HFFc6 (cell line): ENCODE data around the gene ARSH. TPM values are rescaled to one million over a fixed set of nuclear protein-coding genes. Genes with fewer than 3 reads are reported as not detected.
A peak's percentile ranks its signal among the peaks of the same experiment; 100 is the strongest.
"Not testable (repeated sequence)": the region's sequence is repeated elsewhere in the genome, so short reads cannot be mapped to it uniquely, and the experiment has no call there.

ENCODE experiments used
- DNase-seq: peaks from one replicate; pipeline ENCODE4 v3.0.0-alpha.2; 2018
- H3K27ac Mint-ChIP-seq: 2 replicates; pipeline ENCODE4 v1.8.0; 2020; ENCODE audit warnings: mild to moderate bottlenecking, mixed read lengths
- H3K27me3 Mint-ChIP-seq: 2 replicates; pipeline ENCODE4 v1.8.0; 2021; ENCODE audit warnings: mild to moderate bottlenecking, moderate library complexity, mixed read lengths; ENCODE audit not compliant: insufficient read depth
- H3K36me3 Mint-ChIP-seq: 2 replicates; pipeline ENCODE4 v1.8.0; 2021; ENCODE audit warnings: low read depth, mixed read lengths
- H3K4me1 Mint-ChIP-seq: 2 replicates; pipeline ENCODE4 v1.8.0; 2020; ENCODE audit warnings: low read depth, mixed read lengths
- H3K4me3 Mint-ChIP-seq: 2 replicates; pipeline ENCODE4 v1.8.0; 2020; ENCODE audit warnings: mild to moderate bottlenecking, moderate library complexity, mixed read lengths
- H3K9me3 Mint-ChIP-seq: 2 replicates; pipeline ENCODE4 v1.8.0; 2020; ENCODE audit warnings: mild to moderate bottlenecking, mixed read lengths
- CTCF ChIP-seq: fragments of 200-600 bp; sonication (generic); IDR thresholded peaks from 2 replicates; pipeline ENCODE4 v1.5.0; 2021; ENCODE audit warnings: antibody characterized with exemption, mild to moderate bottlenecking
- total RNA-seq, 6 experiments: library from RNA; stranded (reverse); fragmentation: NEBNext Ultra II Directional; extraction: Animal tissue kit (Norgen Biotek cat#: 25700); gene quantifications; 2 replicates in 1 of 6; 3 replicates in 5 of 6; pipeline ENCODE4 v1.2.3, GENCODE V29; 2021

The ARSH gene
- total RNA-seq, 6 experiments from 2014 or later: not detected

- no peak for DNase-seq
- no peak for TF ChIP-seq CTCF
- Mint-ChIP-seq H3K27me3 (peaks cover 5% of the 10 kb centered on the region; the same call in 1 of the 2 replicates), H3K36me3 (no peaks in the 10 kb centered on the region), H3K4me1 (peaks cover 14% of the 10 kb centered on the region), H3K27ac (no peak overlapping the region), H3K4me3 (no peak overlapping the region), H3K9me3 (no peaks in the 10 kb centered on the region)
Measured at GRCh38 chrX:3044196-3044595, 37.9 kb downstream of the ARSH start.

GRCh38 chrX:3044671-3045070 is 38.3 kb downstream of the ARSH start:
- H3K9me3 Mint-ChIP-seq: no peaks in the 10 kb centered on the region
- H3K4me3 Mint-ChIP-seq: no peak overlapping the region; the same call in 1 of the 2 replicates
- peaks cover 4% of the 10 kb centered on the region; the same call in 1 of the 2 replicates for H3K27me3 Mint-ChIP-seq
- H3K36me3 Mint-ChIP-seq: no peaks in the 10 kb centered on the region
- no peak for DNase-seq
- H3K4me1 Mint-ChIP-seq: peaks cover 14% of the 10 kb centered on the region
- TF ChIP-seq CTCF: no peak
- no peak overlapping the region for H3K27ac Mint-ChIP-seq

- no peak for TF ChIP-seq CTCF
- no peak for DNase-seq
- H3K4me1 Mint-ChIP-seq: peaks cover 14% of the 10 kb centered on the region
- peak overlapping the region; percentile 81 for H3K4me3 Mint-ChIP-seq
- H3K9me3 Mint-ChIP-seq: no peaks in the 10 kb centered on the region
- no peaks in the 10 kb centered on the region for H3K36me3 Mint-ChIP-seq
- no peak overlapping the region for H3K27ac Mint-ChIP-seq
- H3K27me3 Mint-ChIP-seq: no peaks in the 10 kb centered on the region
Measured at GRCh38 chrX:3046253-3047240, 40.2 kb downstream of the ARSH start.

- H3K27ac Mint-ChIP-seq, DNase-seq, H3K9me3 Mint-ChIP-seq, H3K4me1 Mint-ChIP-seq, H3K27me3 Mint-ChIP-seq, H3K4me3 Mint-ChIP-seq, H3K36me3 Mint-ChIP-seq: not testable (repeated sequence)
Measured at GRCh38 chrX:3050523-3051175, 44.3 kb downstream of the ARSH start.

GRCh38 chrX:3052860-3053259 is 46.5 kb downstream of the ARSH start:
- Mint-ChIP-seq H3K9me3 (no peaks in the 10 kb centered on the region), H3K4me3 (no peak overlapping the region), H3K36me3 (no peaks in the 10 kb centered on the region), H3K4me1 (no peaks in the 10 kb centered on the region), H3K27ac (no peak overlapping the region), H3K27me3 (peaks cover 2% of the 10 kb centered on the region)
- no peak for DNase-seq
- no peak for TF ChIP-seq CTCF

GRCh38 chrX:3066555-3066954 is 60.2 kb downstream of the ARSH start:
- Mint-ChIP-seq H3K27me3 (peaks cover 5% of the 10 kb centered on the region), H3K4me3 (no peak overlapping the region)

More at GRCh38 chrX:3066555-3066954, 60.2 kb downstream of the ARSH start:
- Mint-ChIP-seq H3K27ac (no peak overlapping the region), H3K9me3 (no peaks in the 10 kb centered on the region), H3K36me3 (no peaks in the 10 kb centered on the region), H3K4me1 (no peaks in the 10 kb centered on the region)
- no peak for TF ChIP-seq CTCF
- no peak for DNase-seq
